DOHH2 (cell line): ENCODE results near the gene TSHZ2.

Experiments used
- H3F3A ChIP-seq: fragments of 200-600 bp; sonication (generic), shearing (Covaris generic); 2 replicates; pipeline ENCODE4 v1.6.0; 2016; ENCODE audit warnings: antibody characterized with exemption, mild to moderate bottlenecking; ENCODE audit not compliant: control insufficient read depth, insufficient read depth
- H3K27ac ChIP-seq: fragments of 200-600 bp; sonication (generic); 2 replicates; pipeline ENCODE4 v1.5.1; 2014; ENCODE audit warnings: low read depth, mild to moderate bottlenecking, low read length, moderate library complexity
- H3K27me3 ChIP-seq: fragments of 200-600 bp; sonication (generic); 2 replicates; pipeline ENCODE4 v1.6.1; 2014; ENCODE audit warnings: mild to moderate bottlenecking, low read length, mixed read lengths; ENCODE audit not compliant: control insufficient read depth
- H3K36me3 ChIP-seq: fragments of 200-600 bp; sonication (generic); 2 replicates; pipeline ENCODE4 v1.6.1; 2014; ENCODE audit warnings: mild to moderate bottlenecking, low read length, moderate library complexity, mixed read lengths; ENCODE audit not compliant: control insufficient read depth
- H3K4me1 ChIP-seq: fragments of 200-600 bp; sonication (generic); 2 replicates; pipeline ENCODE4 v1.6.1; 2014; ENCODE audit warnings: mild to moderate bottlenecking, low read length, mixed read lengths; ENCODE audit not compliant: control insufficient read depth
- H3K4me2 ChIP-seq: fragments of 200-600 bp; sonication (generic); 2 replicates; pipeline ENCODE4 v1.6.0; 2014; ENCODE audit warnings: mild to moderate bottlenecking, low read length, moderate library complexity
- H3K4me3 ChIP-seq: fragments of 200-600 bp; sonication (generic); 2 replicates; pipeline ENCODE4 v1.5.1; 2014; ENCODE audit warnings: mild to moderate bottlenecking, low read length, mixed read lengths
- H3K79me2 ChIP-seq: fragments of 200-600 bp; sonication (generic); 2 replicates; pipeline ENCODE4 v1.6.1; 2014; ENCODE audit warnings: mild to moderate bottlenecking, low read length, mixed read lengths; ENCODE audit not compliant: control insufficient read depth
- H3K9me2 ChIP-seq: fragments of 200-600 bp; sonication (generic); replicated peaks from 2 replicates; pipeline ENCODE4 v1.6.1; 2014; ENCODE audit warnings: mild to moderate bottlenecking, low read length, mixed read lengths; ENCODE audit not compliant: control insufficient read depth
- H3K9me3 ChIP-seq: fragments of 200-600 bp; sonication (generic); 2 replicates; pipeline ENCODE4 v1.6.1; 2014; ENCODE audit warnings: antibody characterized with exemption, low read length, mixed read lengths; ENCODE audit not compliant: control insufficient read depth, insufficient read depth
- H4K20me1 ChIP-seq: fragments of 200-600 bp; sonication (generic); 2 replicates; pipeline ENCODE4 v1.6.0; 2014; ENCODE audit warnings: low read depth, mild to moderate bottlenecking, antibody characterized with exemption, low read length, moderate library complexity; ENCODE audit not compliant: control insufficient read depth, insufficient read depth
- EZH2phosphoT487 ChIP-seq: fragments of 200-600 bp; sonication (generic); IDR thresholded peaks from 2 replicates; pipeline ENCODE4 v1.6.1; 2017; ENCODE audit warnings: borderline replicate concordance, mild to moderate bottlenecking, antibody characterized with exemption, low read length, moderate library complexity, mixed read lengths
- TF ChIP-seq, protein P1 (sequence below): fragments of 200-600 bp; sonication (generic); IDR thresholded peaks from one replicate; pipeline ENCODE4 v1.5.1; 2014; ENCODE audit warnings: antibody characterized with exemption, mild to moderate bottlenecking, low read depth, low read length; ENCODE audit not compliant: poor library complexity, severe bottlenecking

The TSHZ2 gene

DNA sequence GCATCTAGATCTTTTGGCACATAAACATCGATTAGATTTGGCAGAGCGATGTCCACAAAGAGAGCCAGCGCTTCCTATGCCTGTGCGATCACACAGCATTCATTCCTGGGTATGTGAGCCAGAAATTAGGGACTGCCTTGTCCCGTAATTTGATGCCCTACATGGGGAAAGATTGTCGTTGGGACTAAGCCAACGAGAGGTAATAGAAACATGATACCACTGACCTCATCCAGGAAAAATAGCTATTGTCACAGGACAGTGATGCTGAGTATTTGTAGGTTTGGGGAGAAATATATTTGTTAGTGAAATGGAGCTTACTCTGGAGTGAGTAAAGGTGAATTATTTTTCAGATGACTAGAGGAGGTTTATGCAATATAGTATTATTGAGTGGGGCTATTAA lies 154.0 kb downstream of the TSHZ2 start:
- Histone ChIP-seq H3K4me1 (peaks cover 39% of the 10 kb centered on the region), H3K27ac (no peak overlapping the region), H3K79me2 (no peaks in the 10 kb centered on the region), H3K4me2 (no peak overlapping the region), H3F3A (no peaks in the 10 kb centered on the region), H3K9me3 (no peaks in the 10 kb centered on the region), H4K20me1 (no peaks in the 10 kb centered on the region), H3K27me3 (no peaks in the 10 kb centered on the region), H3K9me2 (no peaks in the 10 kb centered on the region), H3K36me3 (no peaks in the 10 kb centered on the region), H3K4me3 (no peak overlapping the region)
- TF ChIP-seq, protein P1, sequence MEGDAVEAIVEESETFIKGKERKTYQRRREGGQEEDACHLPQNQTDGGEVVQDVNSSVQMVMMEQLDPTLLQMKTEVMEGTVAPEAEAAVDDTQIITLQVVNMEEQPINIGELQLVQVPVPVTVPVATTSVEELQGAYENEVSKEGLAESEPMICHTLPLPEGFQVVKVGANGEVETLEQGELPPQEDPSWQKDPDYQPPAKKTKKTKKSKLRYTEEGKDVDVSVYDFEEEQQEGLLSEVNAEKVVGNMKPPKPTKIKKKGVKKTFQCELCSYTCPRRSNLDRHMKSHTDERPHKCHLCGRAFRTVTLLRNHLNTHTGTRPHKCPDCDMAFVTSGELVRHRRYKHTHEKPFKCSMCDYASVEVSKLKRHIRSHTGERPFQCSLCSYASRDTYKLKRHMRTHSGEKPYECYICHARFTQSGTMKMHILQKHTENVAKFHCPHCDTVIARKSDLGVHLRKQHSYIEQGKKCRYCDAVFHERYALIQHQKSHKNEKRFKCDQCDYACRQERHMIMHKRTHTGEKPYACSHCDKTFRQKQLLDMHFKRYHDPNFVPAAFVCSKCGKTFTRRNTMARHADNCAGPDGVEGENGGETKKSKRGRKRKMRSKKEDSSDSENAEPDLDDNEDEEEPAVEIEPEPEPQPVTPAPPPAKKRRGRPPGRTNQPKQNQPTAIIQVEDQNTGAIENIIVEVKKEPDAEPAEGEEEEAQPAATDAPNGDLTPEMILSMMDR, result no peak
- TF ChIP-seq EZH2phosphoT487, result no peak

DNA sequence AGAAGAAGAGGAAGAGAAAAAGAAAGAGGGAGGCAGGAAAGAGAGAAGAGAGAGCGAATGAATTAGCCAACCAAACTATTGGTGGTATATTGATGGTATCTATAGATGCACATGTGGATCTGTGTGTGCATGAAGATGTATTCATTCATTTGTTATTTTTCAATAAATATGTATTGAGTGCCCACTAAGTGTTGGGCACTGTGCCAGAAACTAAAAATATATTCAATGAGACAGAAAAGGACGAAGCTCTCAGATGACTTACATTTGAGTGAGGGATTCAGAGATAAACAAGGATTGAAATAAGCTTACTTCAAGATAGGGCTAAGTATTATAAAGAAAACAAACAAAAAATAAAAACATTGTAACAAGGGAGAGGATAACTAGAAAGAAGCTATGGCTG lies 154.9 kb downstream of the TSHZ2 start:
- no peak overlapping the region for H3K4me2 ChIP-seq
- no peaks in the 10 kb centered on the region for H3K9me2 ChIP-seq
- H4K20me1 ChIP-seq, result no peaks in the 10 kb centered on the region
- no peaks in the 10 kb centered on the region for H3K36me3 ChIP-seq
- H3K27ac ChIP-seq, result no peak overlapping the region
- no peaks in the 10 kb centered on the region for H3K9me3 ChIP-seq
- no peaks in the 10 kb centered on the region for H3F3A ChIP-seq
- H3K4me1 ChIP-seq, result peaks cover 32% of the 10 kb centered on the region
- TF ChIP-seq EZH2phosphoT487, result no peak
- TF ChIP-seq, protein P1, result no peak
- H3K4me3 ChIP-seq, result no peak overlapping the region
- H3K79me2 ChIP-seq, result no peaks in the 10 kb centered on the region
- H3K27me3 ChIP-seq, result no peaks in the 10 kb centered on the region

DNA sequence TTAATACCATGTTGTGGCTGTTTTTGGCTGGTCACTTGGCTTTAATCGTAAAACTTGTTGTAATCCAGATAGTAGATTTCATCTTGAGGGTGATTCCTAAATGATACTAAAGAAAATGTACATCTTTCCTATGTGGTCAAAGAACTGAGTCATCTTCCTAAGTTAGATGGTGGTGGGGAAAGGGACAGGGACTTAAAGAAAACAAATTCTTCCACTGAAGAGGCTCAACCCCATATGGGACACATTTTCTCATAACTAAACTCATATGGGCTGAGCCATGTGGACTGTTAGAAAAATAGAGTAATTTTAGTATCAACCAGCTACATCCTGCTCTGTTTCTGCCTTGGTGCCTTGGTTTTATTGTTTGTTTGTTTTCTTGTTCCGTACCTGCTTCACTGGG lies 155.8 kb downstream of the TSHZ2 start:
- no peak overlapping the region for H3K4me2 ChIP-seq
- no peaks in the 10 kb centered on the region for H3F3A ChIP-seq
- H3K4me1 ChIP-seq, result peaks cover 23% of the 10 kb centered on the region
- no peak for TF ChIP-seq EZH2phosphoT487
- TF ChIP-seq, protein P1, result no peak
- no peaks in the 10 kb centered on the region for H3K79me2 ChIP-seq
- no peaks in the 10 kb centered on the region for H3K9me2 ChIP-seq
- H3K9me3 ChIP-seq, result no peaks in the 10 kb centered on the region
- H3K36me3 ChIP-seq, result no peaks in the 10 kb centered on the region
- H3K27me3 ChIP-seq, result no peaks in the 10 kb centered on the region
- H4K20me1 ChIP-seq, result no peaks in the 10 kb centered on the region
- no peak overlapping the region for H3K4me3 ChIP-seq
- no peak overlapping the region for H3K27ac ChIP-seq

DNA sequence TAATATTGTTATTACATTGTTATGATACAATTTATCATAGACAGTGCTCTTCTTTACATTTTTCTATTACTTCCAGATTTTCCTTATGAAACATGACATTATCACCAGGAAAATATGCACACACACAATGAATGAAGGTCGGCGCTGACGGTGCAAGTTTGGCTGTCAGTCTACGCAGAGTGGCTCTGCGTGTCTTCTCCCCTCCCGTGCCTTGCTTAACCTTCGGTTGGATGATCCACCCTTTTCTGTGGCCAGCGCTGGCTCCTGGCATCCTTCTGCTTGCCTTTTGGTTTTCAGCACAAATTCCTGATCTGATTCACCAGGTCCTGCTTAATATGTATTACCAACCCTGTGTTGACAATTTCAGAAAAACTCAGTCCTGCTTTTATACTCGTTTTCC lies 157.4 kb downstream of the TSHZ2 start:
- H3K9me3 ChIP-seq, result no peaks in the 10 kb centered on the region
- no peaks in the 10 kb centered on the region for H4K20me1 ChIP-seq
- peaks cover 18% of the 10 kb centered on the region for H3K4me1 ChIP-seq
- H3K27ac ChIP-seq, result no peak overlapping the region
- H3K4me3 ChIP-seq, result no peak overlapping the region
- no peaks in the 10 kb centered on the region for H3K79me2 ChIP-seq
- H3K36me3 ChIP-seq, result no peaks in the 10 kb centered on the region
- H3K4me2 ChIP-seq, result no peak overlapping the region
- no peak for TF ChIP-seq EZH2phosphoT487
- TF ChIP-seq, protein P1, result no peak
- no peaks in the 10 kb centered on the region for H3K27me3 ChIP-seq
- H3K9me2 ChIP-seq, result no peaks in the 10 kb centered on the region
- H3F3A ChIP-seq, result no peaks in the 10 kb centered on the region
